Uterus (tissue), 4 donors: ENCODE data around the gene AK1. TPM values are rescaled to one million over a fixed set of nuclear protein-coding genes. Genes with fewer than 3 reads are reported as not detected.

Source experiments
- DNase-seq, 2 donors: peaks; one replicate each; pipeline ENCODE4 v3.0.0-alpha.2; 2019 to 2020
- H3K27ac ChIP-seq, 2 donors: fragments of 200-600 bp; sonication (generic); 1 replicate in 1 of 2; 2 replicates in 1 of 2; pipeline ENCODE4 v1.5.1; 2016 to 2018
- H3K27me3 ChIP-seq, 2 donors: fragments of 200-600 bp; sonication (generic); one replicate each; pipeline ENCODE4 v1.5.1; 2018 to 2019; ENCODE audit warnings: control low read depth in 1 of 2
- H3K36me3 ChIP-seq, 2 donors: fragments of 200-600 bp; sonication (generic); one replicate each; pipeline ENCODE4 v1.5.1; 2019; ENCODE audit warnings: control low read depth in 1 of 2
- H3K4me1 ChIP-seq, 2 donors: fragments of 200-600 bp; sonication (generic); one replicate each; pipeline ENCODE4 v1.5.1; 2018 to 2019; ENCODE audit warnings: control low read depth in 1 of 2
- H3K4me3 ChIP-seq, 2 donors: fragments of 200-600 bp; sonication (generic); 1 replicate in 1 of 2; 2 replicates in 1 of 2; pipeline ENCODE4 v1.5.1; 2018 to 2019; ENCODE audit warnings: mild to moderate bottlenecking in 1 of 2
- H3K9me3 ChIP-seq, 2 donors: fragments of 200-600 bp; sonication (generic); one replicate each; pipeline ENCODE4 v1.5.1; 2019; ENCODE audit warnings: control low read depth in 1 of 2
- POLR2A ChIP-seq, 2 donors: fragments of 450-650 bp; IDR thresholded peaks; one replicate each; pipeline ENCODE4 v1.6.1; 2016; ENCODE audit warnings: antibody characterized with exemption in 2 of 2, mild to moderate bottlenecking in 1 of 2, moderate library complexity in 1 of 2
- intact Hi-C: fragments of 100-400 bp; cut with DNase I; formaldehyde crosslinking; loops from one replicate; pipeline ENCODE4 v1.15.1; 2023; ENCODE audit warnings: low total_unique reads
- total RNA-seq, 4 donors: library from RNA; depleted of rRNA in 3 of 4; stranded (reverse); fragments of >200 nt in 3 of 4; gene quantifications; one replicate each; pipeline versions ENCODE4 v1.1.0 to v1.2.4, GENCODE V29; 2014 to 2023
- TF ChIP-seq, protein P1 (sequence below), 4 experiments: fragments of 200-600 bp in 2 of 4; fragments of 450-650 bp in 2 of 4; sonication (generic) in 2 of 4; IDR thresholded peaks; one replicate each; pipeline ENCODE4 v1.5.1; 2016 to 2019; ENCODE audit warnings: antibody characterized with exemption in 4 of 4, mild to moderate bottlenecking in 2 of 4, moderate library complexity in 1 of 4
- donor health status: DM: yes; HTN: yes; CAD: no.

Gene AK1
- total RNA-seq, 4 donors from 2014 or later = 6.1 to 54.3 (median 15.7) TPM

GRCh38 chr9:127915325-127915752 is 37.9 kb upstream of the AK1 start:
- H3K9me3 ChIP-seq = no peaks in the 10 kb centered on the region
- no peaks in the 10 kb centered on the region for H3K36me3 ChIP-seq
- H3K4me1 ChIP-seq = peaks cover 0 to 4% of the 10 kb centered on the region in 2 donors
- peak overlapping the region in 1 of 2 donors; percentile 58 for H3K4me3 ChIP-seq
- no peaks in the 10 kb centered on the region for H3K27me3 ChIP-seq
- intact Hi-C loops = no loop called here
- peak overlapping the region; percentile 11 to 70 for H3K27ac ChIP-seq
- no peak for TF ChIP-seq POLR2A (IDR thresholded peaks at IDR 0.05)
- TF ChIP-seq, protein P1, sequence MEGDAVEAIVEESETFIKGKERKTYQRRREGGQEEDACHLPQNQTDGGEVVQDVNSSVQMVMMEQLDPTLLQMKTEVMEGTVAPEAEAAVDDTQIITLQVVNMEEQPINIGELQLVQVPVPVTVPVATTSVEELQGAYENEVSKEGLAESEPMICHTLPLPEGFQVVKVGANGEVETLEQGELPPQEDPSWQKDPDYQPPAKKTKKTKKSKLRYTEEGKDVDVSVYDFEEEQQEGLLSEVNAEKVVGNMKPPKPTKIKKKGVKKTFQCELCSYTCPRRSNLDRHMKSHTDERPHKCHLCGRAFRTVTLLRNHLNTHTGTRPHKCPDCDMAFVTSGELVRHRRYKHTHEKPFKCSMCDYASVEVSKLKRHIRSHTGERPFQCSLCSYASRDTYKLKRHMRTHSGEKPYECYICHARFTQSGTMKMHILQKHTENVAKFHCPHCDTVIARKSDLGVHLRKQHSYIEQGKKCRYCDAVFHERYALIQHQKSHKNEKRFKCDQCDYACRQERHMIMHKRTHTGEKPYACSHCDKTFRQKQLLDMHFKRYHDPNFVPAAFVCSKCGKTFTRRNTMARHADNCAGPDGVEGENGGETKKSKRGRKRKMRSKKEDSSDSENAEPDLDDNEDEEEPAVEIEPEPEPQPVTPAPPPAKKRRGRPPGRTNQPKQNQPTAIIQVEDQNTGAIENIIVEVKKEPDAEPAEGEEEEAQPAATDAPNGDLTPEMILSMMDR (IDR thresholded peaks at IDR 0.05) = no peak
- no peak for DNase-seq

DNA sequence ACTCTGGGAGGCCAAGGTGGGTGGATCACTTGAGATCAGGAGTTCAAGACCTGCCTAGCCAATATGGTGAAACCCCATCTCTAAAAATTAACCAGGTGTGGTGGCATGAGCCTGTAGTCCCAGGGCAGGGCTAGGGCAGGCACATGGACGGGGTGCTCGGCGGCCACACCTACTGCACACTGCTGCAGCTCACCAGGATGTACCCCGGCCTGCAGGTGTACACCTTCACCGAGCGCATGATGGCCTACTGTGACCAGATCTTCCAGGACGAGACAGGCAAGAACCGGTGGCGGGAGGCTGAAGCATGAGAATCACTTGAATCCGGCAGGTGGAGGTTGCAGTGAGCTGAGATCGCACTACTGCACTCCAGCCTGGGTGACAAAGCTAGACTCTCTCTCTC is 36.2 kb upstream of the AK1 start:
- TF ChIP-seq POLR2A (IDR thresholded peaks at IDR 0.05) = no peak
- TF ChIP-seq, protein P1 (IDR thresholded peaks at IDR 0.05) = no peak
- no peak for DNase-seq
- Histone ChIP-seq H3K27ac (no peak overlapping the region), H3K36me3 (no peaks in the 10 kb centered on the region), H3K4me1 (peaks cover 0 to 4% of the 10 kb centered on the region in 2 donors), H3K9me3 (no peaks in the 10 kb centered on the region), H3K4me3 (no peak overlapping the region), H3K27me3 (no peaks in the 10 kb centered on the region)
- intact Hi-C loops = no loop called here

DNA sequence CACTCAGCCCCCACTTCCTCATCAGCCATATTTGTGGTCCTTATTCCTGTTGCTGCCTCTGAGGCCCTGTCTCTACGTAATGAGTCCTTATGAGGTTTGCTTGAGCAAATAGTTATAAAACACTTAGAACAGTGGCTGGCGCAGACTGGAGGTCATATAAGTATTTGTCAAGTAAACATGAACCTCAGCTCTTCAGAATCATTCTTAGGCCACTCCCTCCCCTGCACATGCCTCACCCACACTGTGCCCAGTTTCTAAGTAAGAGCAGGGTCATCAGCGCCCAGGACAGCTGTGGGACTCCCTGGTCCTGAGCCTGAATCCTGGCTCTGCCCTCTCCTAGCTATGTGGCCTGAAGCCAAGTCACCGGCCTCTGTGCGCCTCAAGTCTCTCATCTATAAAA is 35.4 kb upstream of the AK1 start:
- TF ChIP-seq POLR2A (IDR thresholded peaks at IDR 0.05) = no peak
- TF ChIP-seq, protein P1 (IDR thresholded peaks at IDR 0.05) = no peak
- H3K27me3 ChIP-seq = no peaks in the 10 kb centered on the region
- H3K4me3 ChIP-seq = no peak overlapping the region
- intact Hi-C loops = no loop called here
- H3K9me3 ChIP-seq = no peaks in the 10 kb centered on the region
- H3K36me3 ChIP-seq = no peaks in the 10 kb centered on the region
- no peak overlapping the region for H3K27ac ChIP-seq
- peaks cover 0 to 4% of the 10 kb centered on the region in 2 donors for H3K4me1 ChIP-seq
- DNase-seq = no peak

GRCh38 chr9:127912296-127912695 is 34.8 kb upstream of the AK1 start:
- H3K4me3 ChIP-seq = no peak overlapping the region
- H3K9me3 ChIP-seq = no peaks in the 10 kb centered on the region
- H3K4me1 ChIP-seq = peaks cover under 1% of the 10 kb centered on the region in 2 donors
- H3K36me3 ChIP-seq = no peaks in the 10 kb centered on the region
- no peaks in the 10 kb centered on the region for H3K27me3 ChIP-seq
- no peak for DNase-seq
- H3K27ac ChIP-seq = no peak overlapping the region
- intact Hi-C loops = no loop called here
- TF ChIP-seq POLR2A (IDR thresholded peaks at IDR 0.05) = no peak
- TF ChIP-seq, protein P1 (IDR thresholded peaks at IDR 0.05) = no peak

GRCh38 chr9:127910613-127911205 is 33.2 kb upstream of the AK1 start:
- Histone ChIP-seq H3K27me3 (no peaks in the 10 kb centered on the region), H3K36me3 (no peaks in the 10 kb centered on the region), H3K9me3 (no peaks in the 10 kb centered on the region), H3K4me3 (no peak overlapping the region), H3K27ac (no peak overlapping the region), H3K4me1 (peaks cover 0 to 7% of the 10 kb centered on the region in 2 donors)
- intact Hi-C loops = no loop called here
- no peak for DNase-seq
- TF ChIP-seq, protein P1 (IDR thresholded peaks at IDR 0.05) = no peak
- TF ChIP-seq POLR2A (IDR thresholded peaks at IDR 0.05) = no peak
